OCI-LY1 (cell line): Measurements from ENCODE around the gene TMEM187.

ENCODE experiments used
- H2AFZ ChIP-seq: fragments of 200-600 bp; sonication (generic), shearing (Covaris generic); 2 replicates; pipeline ENCODE4 v1.6.0; 2014; ENCODE audit warnings: antibody characterized with exemption, mild to moderate bottlenecking, low read length
- H3F3A ChIP-seq: fragments of 200-600 bp; sonication (generic), shearing (Covaris generic); 2 replicates; pipeline ENCODE4 v1.6.0; 2014; ENCODE audit warnings: mild to moderate bottlenecking, antibody characterized with exemption, low read length, moderate library complexity; ENCODE audit not compliant: insufficient read depth
- H3K27ac ChIP-seq: fragments of 200-600 bp; sonication (generic); 2 replicates; pipeline ENCODE4 v1.5.1; 2014; ENCODE audit warnings: low read length, mixed run types, mild to moderate bottlenecking, low read depth; ENCODE audit not compliant: poor library complexity, severe bottlenecking
- H3K27me3 ChIP-seq: fragments of 200-600 bp; sonication (generic); 2 replicates; pipeline ENCODE4 v1.6.0; 2014; ENCODE audit warnings: antibody characterized with exemption, mild to moderate bottlenecking, low read length, moderate library complexity; ENCODE audit not compliant: insufficient read depth
- H3K36me3 ChIP-seq: fragments of 200-600 bp; sonication (generic); 2 replicates; pipeline ENCODE4 v1.6.1; 2014; ENCODE audit warnings: mild to moderate bottlenecking, antibody characterized with exemption, low read length, moderate library complexity, mixed read lengths; ENCODE audit not compliant: insufficient read depth
- H3K4me1 ChIP-seq: fragments of 200-600 bp; sonication (generic); 2 replicates; pipeline ENCODE4 v1.5.1; 2014; ENCODE audit warnings: mild to moderate bottlenecking, low read length, moderate library complexity; ENCODE audit not compliant: insufficient read depth, severe bottlenecking
- H3K4me2 ChIP-seq: fragments of 200-600 bp; sonication (generic), shearing (Covaris generic); 2 replicates; pipeline ENCODE4 v1.6.1; 2014; ENCODE audit warnings: low read length
- H3K4me3 ChIP-seq: fragments of 200-600 bp; sonication (generic); 2 replicates; pipeline ENCODE4 v1.5.1; 2014; ENCODE audit warnings: low read length, low read depth, mild to moderate bottlenecking, mixed read lengths; ENCODE audit not compliant: poor library complexity, severe bottlenecking
- H3K79me2 ChIP-seq: fragments of 200-600 bp; shearing (Covaris generic); 2 replicates; pipeline ENCODE4 v1.6.1; 2016; ENCODE audit warnings: mixed run types, low read length, mixed read lengths; ENCODE audit not compliant: insufficient read depth
- H3K9ac ChIP-seq: fragments of 200-600 bp; sonication (generic), shearing (Covaris generic); 2 replicates; pipeline ENCODE4 v1.6.1; 2014; ENCODE audit warnings: mild to moderate bottlenecking, low read length, mixed read lengths
- H3K9me2 ChIP-seq: fragments of 200-600 bp; sonication (generic), shearing (Covaris generic); 2 replicates; pipeline ENCODE4 v1.6.1; 2014; ENCODE audit warnings: low read depth, mild to moderate bottlenecking, low read length, mixed read lengths
- H3K9me3 ChIP-seq: fragments of 200-600 bp; shearing (Covaris generic); 2 replicates; pipeline ENCODE4 v1.6.1; 2014; ENCODE audit warnings: low read length, mixed read lengths
- H4K20me1 ChIP-seq: fragments of 200-600 bp; sonication (generic), shearing (Covaris generic); 2 replicates; pipeline ENCODE4 v1.6.0; 2016; ENCODE audit warnings: mild to moderate bottlenecking, low read length; ENCODE audit not compliant: insufficient read depth
- CTCF ChIP-seq: fragments of 200-600 bp; sonication (generic), shearing (Covaris generic); IDR thresholded peaks from 2 replicates; pipeline ENCODE4 v1.5.1; 2017; ENCODE audit warnings: mild to moderate bottlenecking, antibody characterized with exemption, low read length, moderate library complexity, mixed read lengths
- EZH2 ChIP-seq: fragments of 200-600 bp; sonication (generic), shearing (Covaris generic); IDR thresholded peaks from 2 replicates; pipeline ENCODE4 v1.8.0; 2017; ENCODE audit warnings: borderline replicate concordance, mixed run types, mild to moderate bottlenecking, antibody characterized with exemption, low read length, moderate library complexity, mixed read lengths

Gene TMEM187

DNA sequence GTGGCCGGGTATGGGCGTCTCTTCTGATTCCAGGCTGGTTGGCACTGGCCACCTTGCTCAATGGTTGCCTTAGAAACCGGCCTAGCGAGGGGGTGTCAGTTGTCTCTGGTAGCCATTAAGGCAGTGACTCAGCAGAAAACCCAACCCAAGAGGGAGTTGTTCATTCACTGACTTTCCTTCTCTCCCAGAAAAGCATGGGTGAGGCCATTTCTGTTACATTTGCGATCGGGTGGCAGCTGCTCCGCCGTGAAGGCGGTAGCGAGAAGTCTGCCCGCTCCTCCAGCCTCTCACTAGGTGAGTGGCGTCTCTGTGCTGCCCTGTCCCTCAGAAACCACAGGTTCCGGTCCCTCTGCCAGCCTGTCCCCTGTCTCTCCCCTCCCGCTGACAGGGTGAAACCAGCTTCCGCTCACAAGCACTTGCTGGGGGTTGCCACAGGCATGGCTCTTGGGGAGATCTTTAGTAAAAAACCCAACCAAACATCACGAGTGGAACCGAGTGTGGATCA lies 29.7 kb downstream of the TMEM187 start:
- H3K36me3 ChIP-seq: no peaks in the 10 kb centered on the region
- no peaks in the 10 kb centered on the region for H3K9me2 ChIP-seq
- TF ChIP-seq CTCF (no peak), EZH2 (no peak)
- no peaks in the 10 kb centered on the region for H4K20me1 ChIP-seq
- peak overlapping the region; percentile 73 for H3K27ac ChIP-seq
- peak overlapping the region; percentile 52 for H3K4me2 ChIP-seq
- no peaks in the 10 kb centered on the region for H3F3A ChIP-seq
- peak overlapping the region; percentile 54 for H3K9ac ChIP-seq
- H3K4me3 ChIP-seq: peak overlapping the region; percentile 22
- peak overlapping the region; percentile 42; the same call in 1 of the 2 replicates for H2AFZ ChIP-seq
- H3K9me3 ChIP-seq: no peaks in the 10 kb centered on the region
- no peaks in the 10 kb centered on the region for H3K27me3 ChIP-seq
- peaks cover 35% of the 10 kb centered on the region for H3K4me1 ChIP-seq
- no peaks in the 10 kb centered on the region for H3K79me2 ChIP-seq

- Histone ChIP-seq H3K9me3 (no peaks in the 10 kb centered on the region), H3K79me2 (no peaks in the 10 kb centered on the region), H3F3A (no peaks in the 10 kb centered on the region), H2AFZ (no peak overlapping the region), H3K9me2 (no peaks in the 10 kb centered on the region), H3K4me2 (peak overlapping the region; percentile 6; the same call in 1 of the 2 replicates), H3K4me1 (peaks cover 49% of the 10 kb centered on the region), H3K4me3 (no peak overlapping the region), H3K36me3 (no peaks in the 10 kb centered on the region; the same call in 1 of the 2 replicates), H3K27ac (peak overlapping the region; percentile 73), H4K20me1 (no peaks in the 10 kb centered on the region), H3K9ac (peak overlapping the region; percentile 0; the same call in 1 of the 2 replicates), H3K27me3 (no peaks in the 10 kb centered on the region)
- no peak for TF ChIP-seq EZH2
- TF ChIP-seq CTCF: no peak
Measured at GRCh38 chrX:154004315-154004714, 31.8 kb downstream of the TMEM187 start.

GRCh38 chrX:154006947-154007346 lies 34.4 kb downstream of the TMEM187 start:
- Histone ChIP-seq H3K4me2 (no peak overlapping the region), H3K9ac (no peak overlapping the region), H2AFZ (no peak overlapping the region), H4K20me1 (no peaks in the 10 kb centered on the region), H3K4me3 (no peak overlapping the region), H3K27me3 (no peaks in the 10 kb centered on the region), H3K36me3 (peaks cover 21% of the 10 kb centered on the region), H3F3A (no peaks in the 10 kb centered on the region), H3K9me3 (no peaks in the 10 kb centered on the region), H3K9me2 (no peaks in the 10 kb centered on the region), H3K79me2 (no peaks in the 10 kb centered on the region), H3K27ac (peak overlapping the region; percentile 76), H3K4me1 (peaks cover 44% of the 10 kb centered on the region)
- no peak for TF ChIP-seq EZH2
- TF ChIP-seq CTCF: no peak
